Gastrocnemius medialis (tissue), 4 donors: ENCODE results near the gene LINC01488. TPM values are rescaled to one million over a fixed set of nuclear protein-coding genes. Genes with fewer than 3 reads are reported as not detected.

Experiments
- ATAC-seq, 2 donors: fragments of 150-250 bp; one replicate each; pipeline ENCODE4 v1.9.1; 2016
- DNase-seq, 2 donors: peaks; one replicate each; pipeline ENCODE4 v3.0.0-alpha.2; 2019
- H3K27ac ChIP-seq, 4 donors: fragments of 200-600 bp; sonication (generic); 1 replicate in 1 of 4; 2 replicates in 3 of 4; pipeline ENCODE4 v1.5.1; 2016 to 2018; ENCODE audit warnings: mild to moderate bottlenecking in 2 of 4, moderate library complexity in 1 of 4
- H3K27me3 ChIP-seq, 3 donors: fragments of 200-600 bp; sonication (generic) in 2 of 3; 1 replicate in 1 of 3; 2 replicates in 2 of 3; pipeline versions ENCODE4 v1.5.1 to v1.6.0; 2016 to 2019; ENCODE audit warnings: mild to moderate bottlenecking in 1 of 3, moderate library complexity in 1 of 3
- H3K36me3 ChIP-seq, 2 donors: fragments of 200-600 bp; sonication (generic) in 1 of 2; one replicate each; pipeline ENCODE4 v1.5.1; 2017 to 2018
- H3K4me1 ChIP-seq, 2 donors: fragments of 200-600 bp; sonication (generic) in 1 of 2; one replicate each; pipeline ENCODE4 v1.5.1; 2016 to 2017; ENCODE audit warnings: mild to moderate bottlenecking in 2 of 2
- H3K4me3 ChIP-seq, 4 donors: fragments of 200-600 bp; sonication (generic) in 3 of 4; 1 replicate in 1 of 4; 2 replicates in 3 of 4; pipeline ENCODE4 v1.5.1; 2016 to 2019; ENCODE audit warnings: mild to moderate bottlenecking in 2 of 4
- H3K9me3 ChIP-seq, 3 donors: fragments of 200-600 bp; sonication (generic) in 2 of 3; 1 replicate in 1 of 3; 2 replicates in 2 of 3; pipeline ENCODE4 v1.5.1; 2016 to 2019
- POLR2A ChIP-seq, 2 donors: fragments of 450-650 bp; IDR thresholded peaks; one replicate each; pipeline ENCODE4 v1.6.1; 2017; ENCODE audit warnings: antibody characterized with exemption in 2 of 2, mild to moderate bottlenecking in 2 of 2, moderate library complexity in 2 of 2
- in situ Hi-C, 4 donors: fragments of 200-750 bp; cut with MboI; loops; one replicate each; pipeline versions ENCODE4 v1.15.0 to v1.8.0; 2017; ENCODE audit warnings: low sequenced_read_pairs in 4 of 4
- intact Hi-C: fragments of 100-400 bp; cut with DNase I; formaldehyde crosslinking; loops from one replicate; pipeline ENCODE4 v1.15.1; 2023; ENCODE audit warnings: low total_unique reads
- total RNA-seq, 4 donors: library from RNA; depleted of rRNA; stranded (reverse); fragments of >200 nt; gene quantifications; one replicate each; pipeline versions ENCODE4 v1.1.0 to v1.2.3, GENCODE V29; 2016
- TF ChIP-seq, protein P1 (sequence below), 5 experiments: fragments of 450-650 bp in 3 of 5; fragments of 200-600 bp in 2 of 5; sonication (generic) in 2 of 5; IDR thresholded peaks in 4 of 5; conservative IDR thresholded peaks in 1 of 5; 1 replicate in 4 of 5; 2 replicates in 1 of 5; pipeline ENCODE4 v1.5.1; 2016 to 2019; ENCODE audit warnings: antibody characterized with exemption in 5 of 5, mild to moderate bottlenecking in 3 of 5, moderate library complexity in 3 of 5

The LINC01488 gene
- total RNA-seq, 4 donors from 2014 or later = not detected

DNA sequence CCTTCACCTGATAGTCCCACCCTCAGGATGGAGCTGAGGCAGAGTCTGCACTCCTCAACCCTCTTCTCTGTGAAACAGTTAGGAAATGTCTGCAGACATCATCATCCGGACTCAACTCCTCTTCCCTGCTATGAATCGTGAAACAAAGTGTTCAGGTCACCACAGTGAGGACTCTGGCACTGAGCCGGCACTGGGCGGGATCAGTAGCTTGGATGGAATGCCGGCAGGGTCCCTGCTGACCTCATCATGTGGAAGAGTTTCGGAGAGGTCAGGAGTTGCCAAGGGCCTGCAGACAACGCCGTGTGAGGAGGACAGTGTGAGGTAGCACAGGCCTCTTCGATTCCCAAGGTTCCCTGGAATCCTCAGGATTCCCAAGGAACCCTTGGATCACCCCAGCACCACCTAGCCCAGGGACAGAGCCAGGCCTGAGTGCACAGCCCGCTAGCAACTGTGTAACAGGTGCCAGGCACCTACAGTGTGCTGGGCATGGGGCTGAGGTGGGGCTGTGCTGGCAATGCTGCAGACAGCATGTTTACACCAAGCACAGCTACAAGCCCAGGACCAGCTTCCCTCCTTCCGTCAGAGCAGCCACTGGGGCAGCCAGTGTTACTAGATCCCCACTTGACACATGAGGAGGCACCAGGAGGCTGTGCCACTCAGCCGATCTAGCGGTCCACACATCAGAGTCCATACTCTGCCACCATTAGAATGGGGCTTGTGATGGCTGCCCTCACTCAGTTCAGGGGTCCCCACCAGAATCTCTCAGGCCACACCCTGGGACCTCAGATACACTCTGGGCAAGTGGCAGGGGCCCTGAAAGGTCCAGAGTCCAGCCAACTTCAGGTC lies 693 bp upstream of the LINC01488 start:
- H3K27me3 ChIP-seq = no peaks in the 10 kb centered on the region
- H3K9me3 ChIP-seq = no peaks in the 10 kb centered on the region
- DNase-seq (no peak), ATAC-seq (no peak)
- H3K4me3 ChIP-seq = no peak overlapping the region
- H3K36me3 ChIP-seq = no peaks in the 10 kb centered on the region
- peaks cover 5 to 10% of the 10 kb centered on the region in 2 donors for H3K4me1 ChIP-seq
- intact Hi-C loops (no loop called here), in situ Hi-C loops (no loop called here)
- TF ChIP-seq, protein P1, sequence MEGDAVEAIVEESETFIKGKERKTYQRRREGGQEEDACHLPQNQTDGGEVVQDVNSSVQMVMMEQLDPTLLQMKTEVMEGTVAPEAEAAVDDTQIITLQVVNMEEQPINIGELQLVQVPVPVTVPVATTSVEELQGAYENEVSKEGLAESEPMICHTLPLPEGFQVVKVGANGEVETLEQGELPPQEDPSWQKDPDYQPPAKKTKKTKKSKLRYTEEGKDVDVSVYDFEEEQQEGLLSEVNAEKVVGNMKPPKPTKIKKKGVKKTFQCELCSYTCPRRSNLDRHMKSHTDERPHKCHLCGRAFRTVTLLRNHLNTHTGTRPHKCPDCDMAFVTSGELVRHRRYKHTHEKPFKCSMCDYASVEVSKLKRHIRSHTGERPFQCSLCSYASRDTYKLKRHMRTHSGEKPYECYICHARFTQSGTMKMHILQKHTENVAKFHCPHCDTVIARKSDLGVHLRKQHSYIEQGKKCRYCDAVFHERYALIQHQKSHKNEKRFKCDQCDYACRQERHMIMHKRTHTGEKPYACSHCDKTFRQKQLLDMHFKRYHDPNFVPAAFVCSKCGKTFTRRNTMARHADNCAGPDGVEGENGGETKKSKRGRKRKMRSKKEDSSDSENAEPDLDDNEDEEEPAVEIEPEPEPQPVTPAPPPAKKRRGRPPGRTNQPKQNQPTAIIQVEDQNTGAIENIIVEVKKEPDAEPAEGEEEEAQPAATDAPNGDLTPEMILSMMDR (IDR thresholded peaks at IDR 0.05 in 4 of 5, conservative IDR thresholded peaks at IDR 0.05 in 1 of 5) = no peak
- no peak for TF ChIP-seq POLR2A (IDR thresholded peaks at IDR 0.05)
- no peak overlapping the region for H3K27ac ChIP-seq

DNA sequence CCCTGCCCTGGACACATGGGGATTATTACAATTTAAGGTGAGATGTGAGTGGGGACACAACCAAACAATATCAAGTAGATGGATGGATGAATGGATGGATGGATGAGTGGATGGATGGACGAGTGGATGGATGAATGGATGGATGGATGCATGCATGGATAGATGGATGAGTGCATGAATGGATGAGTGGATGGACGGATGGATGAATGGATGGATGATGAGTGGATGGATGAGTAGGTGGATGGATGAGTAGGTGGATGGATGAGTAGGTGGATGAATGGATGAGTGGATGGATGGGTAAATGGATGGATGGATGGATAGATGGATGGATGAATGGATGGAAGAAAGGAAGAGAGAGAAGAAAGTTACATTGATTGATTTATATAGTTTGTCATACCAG lies 859 bp downstream of the LINC01488 start:
- TF ChIP-seq, protein P1 (IDR thresholded peaks at IDR 0.05 in 4 of 5, conservative IDR thresholded peaks at IDR 0.05 in 1 of 5) = no peak
- no peak for TF ChIP-seq POLR2A (IDR thresholded peaks at IDR 0.05)
- no peak overlapping the region for H3K27ac ChIP-seq
- H3K4me3 ChIP-seq = no peak overlapping the region
- H3K36me3 ChIP-seq = no peaks in the 10 kb centered on the region
- intact Hi-C loops (no loop called here), in situ Hi-C loops (no loop called here)
- DNase-seq = no peak
- no peak for ATAC-seq
- H3K4me1 ChIP-seq = peaks cover 5 to 10% of the 10 kb centered on the region in 2 donors
- no peaks in the 10 kb centered on the region for H3K9me3 ChIP-seq
- no peaks in the 10 kb centered on the region for H3K27me3 ChIP-seq

- DNase-seq (no peak), ATAC-seq (no peak)
- no peaks in the 10 kb centered on the region for H3K36me3 ChIP-seq
- H3K27me3 ChIP-seq = no peaks in the 10 kb centered on the region
- in situ Hi-C loops = no loop called here
- no peak overlapping the region for H3K27ac ChIP-seq
- no peak for TF ChIP-seq POLR2A (IDR thresholded peaks at IDR 0.05)
- TF ChIP-seq, protein P1 (IDR thresholded peaks at IDR 0.05 in 4 of 5, conservative IDR thresholded peaks at IDR 0.05 in 1 of 5) = no peak
- H3K4me1 ChIP-seq = peaks cover 5 to 10% of the 10 kb centered on the region in 2 donors
- H3K4me3 ChIP-seq = no peak overlapping the region
- intact Hi-C loops = no loop called here
- H3K9me3 ChIP-seq = no peaks in the 10 kb centered on the region
These were observed 1.7 kb downstream of the LINC01488 start for GRCh38 chr11:69483170-69483569.

DNA sequence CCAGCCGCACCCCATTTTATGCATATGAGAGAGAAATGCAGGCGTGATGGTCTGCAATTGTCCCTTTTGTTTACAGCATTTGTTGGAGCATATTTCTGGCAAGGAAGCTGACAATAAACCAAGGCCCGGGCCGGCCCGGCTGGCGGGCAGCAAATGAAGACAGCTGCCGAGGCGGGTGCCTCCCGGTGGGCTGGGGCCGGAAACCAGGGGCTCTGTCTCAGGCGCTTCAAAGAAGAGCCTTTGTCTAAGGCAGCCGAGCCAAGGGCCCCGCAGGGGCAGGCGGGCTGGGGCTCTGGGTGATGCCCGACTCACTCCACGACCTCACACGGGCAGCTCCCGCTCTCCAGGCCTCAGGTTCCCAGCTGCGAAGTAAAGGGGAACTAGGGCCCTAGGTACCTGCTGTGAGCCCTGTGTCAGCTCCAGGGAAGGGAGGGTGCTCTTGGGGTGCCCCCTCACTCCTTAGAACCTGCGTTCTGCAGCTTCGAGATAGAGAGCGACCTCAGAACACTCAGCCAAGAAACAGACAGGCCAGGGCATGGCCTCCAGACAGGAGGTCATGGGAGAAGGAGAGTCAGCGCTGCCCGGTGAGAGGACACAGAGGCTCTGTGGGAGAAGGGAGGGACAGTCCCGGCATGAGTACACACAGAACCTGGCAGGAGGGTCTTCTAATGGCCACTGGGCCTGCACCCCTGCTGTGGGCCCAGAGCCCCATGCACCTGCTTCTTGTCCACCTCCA lies 2.4 kb downstream of the LINC01488 start:
- in situ Hi-C loops = no loop called here
- ATAC-seq (no peak), DNase-seq (no peak)
- no peak for TF ChIP-seq POLR2A (IDR thresholded peaks at IDR 0.05)
- TF ChIP-seq, protein P1 (IDR thresholded peaks at IDR 0.05 in 4 of 5, conservative IDR thresholded peaks at IDR 0.05 in 1 of 5) = no peak
- Histone ChIP-seq H3K4me3 (no peak overlapping the region), H3K27me3 (no peaks in the 10 kb centered on the region), H3K4me1 (peaks cover 5 to 11% of the 10 kb centered on the region in 2 donors), H3K9me3 (no peaks in the 10 kb centered on the region), H3K36me3 (no peaks in the 10 kb centered on the region), H3K27ac (no peak overlapping the region)
- intact Hi-C loops = no loop called here
